ENCODE measurements around the gene ZNF445. TPM values are rescaled to one million over a fixed set of nuclear protein-coding genes. Genes with fewer than 3 reads are reported as not detected.

The ZNF445 gene
- total RNA-seq, 2 experiments from 2014 or later: 12.2 to 13.4 TPM

Other genes with a start within 250 kb of the ZNF445 start
- gene TOPAZ1, start 235.8 kb downstream of the ZNF445 start, total RNA-seq: not detected
- gene TCAIM, start 138.9 kb downstream of the ZNF445 start, total RNA-seq: 10 to 100 TPM; 10.8 to 12.6 TPM
- 1 to 10 TPM; 4.4 to 4.5 TPM for gene ZKSCAN7, start 77.5 kb upstream of the ZNF445 start, total RNA-seq
- 1 to 10 TPM in 1 of 2 experiments, under 1 TPM in 1; 0.94 to 1.6 TPM for gene ZNF660, start 107.3 kb upstream of the ZNF445 start, total RNA-seq
- 10 to 100 TPM; 10.6 to 11.4 TPM for gene ZNF197, start 147.4 kb upstream of the ZNF445 start, total RNA-seq
- 1 to 10 TPM; 5.8 to 6.9 TPM for gene ZNF35, start 171.1 kb upstream of the ZNF445 start, total RNA-seq
- gene ZNF502, start 235.0 kb upstream of the ZNF445 start, total RNA-seq: 1 to 10 TPM; 2.4 to 3.0 TPM